IPS-20b (cell line): ENCODE data around the gene PTPRZ1.

Experiments
- H3K27ac ChIP-seq: one replicate; pipeline ENCODE4 v1.5.1; 2013; ENCODE audit warnings: low read length
- H3K27me3 ChIP-seq: 2 replicates; pipeline ENCODE4 v1.6.1; 2013; ENCODE audit warnings: mild to moderate bottlenecking, low read length, inconsistent platforms; ENCODE audit not compliant: insufficient read depth
- H3K36me3 ChIP-seq: 2 replicates; pipeline ENCODE4 v1.6.1; 2013; ENCODE audit warnings: low read depth, mild to moderate bottlenecking, inconsistent platforms, low read length, moderate library complexity; ENCODE audit not compliant: insufficient read depth
- H3K4me1 ChIP-seq: 2 replicates; pipeline ENCODE4 v1.6.1; 2013; ENCODE audit warnings: mild to moderate bottlenecking, control low read depth, inconsistent platforms, low read length, moderate library complexity; ENCODE audit not compliant: insufficient read depth
- H3K4me3 ChIP-seq: 2 replicates; pipeline ENCODE4 v1.5.1; 2013; ENCODE audit warnings: mild to moderate bottlenecking, low read length, inconsistent platforms
- H3K9ac ChIP-seq: 2 replicates; pipeline ENCODE4 v1.6.1; 2013; ENCODE audit warnings: low read depth, mild to moderate bottlenecking, inconsistent platforms, low read length, moderate library complexity
- H3K9me3 ChIP-seq: 2 replicates; pipeline ENCODE4 v1.6.1; 2013; ENCODE audit warnings: mild to moderate bottlenecking, low read depth, low read length, inconsistent platforms; ENCODE audit not compliant: insufficient read depth

The PTPRZ1 gene

DNA sequence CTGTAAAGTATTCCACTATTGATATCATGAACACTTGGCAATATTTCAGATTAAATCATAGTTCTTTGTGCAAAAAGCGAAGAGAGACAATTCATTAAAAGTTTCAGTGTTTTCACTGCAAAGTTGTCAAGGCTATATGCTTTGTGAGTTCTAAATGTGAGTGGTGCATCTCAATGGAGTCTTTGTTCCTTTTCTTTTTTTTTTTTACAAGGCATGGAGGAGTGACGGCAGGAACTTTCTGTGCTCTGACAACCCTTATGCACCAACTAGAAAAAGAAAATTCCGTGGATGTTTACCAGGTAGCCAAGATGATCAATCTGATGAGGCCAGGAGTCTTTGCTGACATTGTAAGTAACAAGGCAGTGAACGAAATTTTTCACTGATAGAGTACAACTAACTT is 186.6 kb downstream of the PTPRZ1 start:
- Histone ChIP-seq H3K9me3 (no peaks in the 10 kb centered on the region), H3K27me3 (no peaks in the 10 kb centered on the region), H3K4me1 (peaks cover 17% of the 10 kb centered on the region; the same call in 1 of the 2 replicates), H3K36me3 (peaks cover 86% of the 10 kb centered on the region), H3K9ac (no peak overlapping the region), H3K27ac (no peak overlapping the region), H3K4me3 (no peak overlapping the region)

DNA sequence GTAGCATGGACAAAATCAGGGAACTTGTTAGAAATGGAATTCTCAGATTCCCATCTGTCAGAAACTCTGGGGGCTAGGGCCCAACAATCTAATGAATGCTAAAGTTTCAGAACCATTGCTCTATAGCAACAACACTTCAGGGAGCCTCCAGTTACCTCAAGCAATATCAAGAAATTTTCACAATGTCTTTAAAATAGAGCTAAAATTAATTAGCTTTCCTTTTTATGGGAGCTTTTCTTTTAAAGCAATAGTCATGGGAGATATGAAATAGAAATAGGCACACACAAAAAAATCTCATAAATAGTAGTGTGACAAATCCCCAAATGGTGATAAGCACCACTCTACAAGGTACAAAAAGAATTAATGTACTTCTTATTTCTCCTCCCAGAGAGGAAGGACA is 190.2 kb downstream of the PTPRZ1 start:
- no peaks in the 10 kb centered on the region for H3K27me3 ChIP-seq
- no peak overlapping the region for H3K27ac ChIP-seq
- H3K4me3 ChIP-seq = no peak overlapping the region
- peaks cover 12% of the 10 kb centered on the region; the same call in 1 of the 2 replicates for H3K4me1 ChIP-seq
- no peaks in the 10 kb centered on the region for H3K9me3 ChIP-seq
- peaks cover 58% of the 10 kb centered on the region for H3K36me3 ChIP-seq
- no peak overlapping the region for H3K9ac ChIP-seq

DNA sequence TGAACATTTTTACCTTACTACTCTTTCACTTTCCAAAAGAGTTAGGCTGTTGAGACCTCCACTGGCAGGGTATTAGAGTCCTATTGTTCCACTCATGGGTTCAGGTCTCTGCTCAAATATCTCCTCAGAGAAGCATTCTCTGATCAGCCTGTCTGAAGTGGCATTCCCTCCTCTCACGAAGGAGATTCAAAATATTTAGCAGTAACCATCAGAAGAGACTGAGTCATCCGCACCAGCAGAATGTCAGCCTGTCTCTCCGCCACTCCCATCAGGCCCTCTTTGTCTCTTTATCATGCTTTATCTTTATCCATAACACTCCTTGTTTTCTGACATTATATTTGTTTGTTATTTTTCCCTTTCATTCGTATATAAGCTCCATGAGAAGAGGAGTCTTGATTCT is 192.0 kb downstream of the PTPRZ1 start:
- H3K27ac ChIP-seq = no peak overlapping the region
- peaks cover 40% of the 10 kb centered on the region for H3K36me3 ChIP-seq
- H3K9me3 ChIP-seq = no peaks in the 10 kb centered on the region
- H3K9ac ChIP-seq = no peak overlapping the region
- H3K27me3 ChIP-seq = no peaks in the 10 kb centered on the region
- H3K4me1 ChIP-seq = no peaks in the 10 kb centered on the region
- H3K4me3 ChIP-seq = no peak overlapping the region

DNA sequence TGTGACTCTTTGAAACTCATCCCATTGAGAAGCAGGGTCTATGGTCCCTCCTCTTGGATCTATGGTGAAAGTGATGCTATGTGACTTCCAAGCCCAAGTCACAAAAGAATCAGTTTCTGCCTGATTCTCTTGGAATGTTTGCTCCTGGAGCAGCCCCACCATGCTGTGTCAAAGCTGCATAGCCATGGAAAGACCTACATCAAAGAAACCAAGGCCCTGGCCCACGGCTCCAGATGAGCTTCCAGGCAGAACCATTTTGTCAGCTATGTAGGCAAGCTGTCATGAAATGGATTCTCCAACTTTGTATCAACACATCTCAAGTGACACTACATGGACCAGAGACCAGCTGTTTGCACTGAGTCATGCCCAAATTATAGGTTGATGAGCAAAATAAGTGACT is 194.1 kb downstream of the PTPRZ1 start:
- H3K27me3 ChIP-seq = no peaks in the 10 kb centered on the region
- H3K4me1 ChIP-seq = no peaks in the 10 kb centered on the region
- H3K27ac ChIP-seq = no peak overlapping the region
- no peaks in the 10 kb centered on the region for H3K9me3 ChIP-seq
- peaks cover 19% of the 10 kb centered on the region; the same call in 1 of the 2 replicates for H3K36me3 ChIP-seq
- no peak overlapping the region for H3K4me3 ChIP-seq
- H3K9ac ChIP-seq = no peak overlapping the region

DNA sequence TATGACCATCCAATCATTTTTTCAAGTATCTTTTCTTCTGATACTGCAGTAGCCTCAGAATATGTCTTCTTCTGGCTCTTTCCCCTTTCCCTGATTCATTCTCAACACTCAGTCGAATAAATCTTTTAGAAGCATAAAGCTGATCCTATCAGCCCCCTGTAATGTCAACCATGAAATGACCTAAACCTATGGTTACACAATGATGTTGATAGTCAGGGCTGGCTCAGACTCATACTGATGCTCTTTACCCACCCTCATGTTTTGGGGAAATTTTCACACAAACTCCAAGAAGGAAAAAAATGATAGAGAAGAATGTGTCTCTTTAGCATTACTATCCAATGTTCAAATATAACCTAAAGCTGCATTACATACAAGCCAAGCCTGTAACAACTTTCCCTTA is 195.1 kb downstream of the PTPRZ1 start:
- Histone ChIP-seq H3K4me3 (no peak overlapping the region), H3K9me3 (no peaks in the 10 kb centered on the region), H3K27ac (no peak overlapping the region), H3K9ac (no peak overlapping the region), H3K36me3 (peaks cover 9% of the 10 kb centered on the region; the same call in 1 of the 2 replicates), H3K4me1 (no peaks in the 10 kb centered on the region), H3K27me3 (no peaks in the 10 kb centered on the region)

DNA sequence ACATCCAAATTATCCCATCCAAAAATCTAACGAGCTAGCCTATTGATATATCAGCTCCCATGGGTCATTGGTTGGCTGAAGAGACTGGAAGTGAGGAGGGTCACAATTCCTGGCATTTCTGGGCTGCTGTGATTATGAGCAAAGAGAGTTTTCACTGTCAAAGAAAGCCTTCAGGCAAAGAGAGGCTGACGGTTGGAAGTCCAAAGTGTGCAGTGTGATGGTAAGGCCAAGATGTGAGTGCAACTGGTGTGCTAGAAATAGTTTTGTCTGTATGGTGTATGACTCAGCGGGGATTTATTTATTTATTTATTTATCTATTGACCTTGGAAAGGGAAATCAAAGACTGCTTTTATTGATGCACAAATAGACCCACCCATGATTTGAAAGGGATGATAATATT is 196.0 kb downstream of the PTPRZ1 start:
- H3K9me3 ChIP-seq = no peaks in the 10 kb centered on the region
- H3K9ac ChIP-seq = no peak overlapping the region
- H3K27ac ChIP-seq = no peak overlapping the region
- peaks cover 9% of the 10 kb centered on the region for H3K36me3 ChIP-seq
- no peaks in the 10 kb centered on the region for H3K4me1 ChIP-seq
- no peak overlapping the region for H3K4me3 ChIP-seq
- H3K27me3 ChIP-seq = no peaks in the 10 kb centered on the region

DNA sequence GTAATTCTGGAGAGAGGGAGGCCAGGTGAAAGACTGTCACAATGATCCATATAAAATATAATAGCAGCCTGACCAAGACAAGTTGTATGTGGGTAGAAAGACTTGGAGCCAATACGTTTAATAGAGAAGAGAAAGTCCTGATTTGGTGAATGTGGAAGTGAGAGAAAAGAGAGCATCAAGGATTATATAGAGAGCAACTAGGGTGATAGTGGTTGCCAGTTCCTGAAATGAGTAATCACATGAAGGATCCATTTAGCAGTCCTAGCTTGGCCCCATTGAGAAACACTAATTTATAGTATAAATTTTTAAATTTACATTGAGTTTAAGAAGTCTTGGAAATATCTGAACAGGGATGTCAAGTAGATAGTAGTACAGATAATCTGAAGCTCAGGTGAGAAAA is 197.1 kb downstream of the PTPRZ1 start:
- Histone ChIP-seq H3K27ac (no peak overlapping the region), H3K27me3 (no peaks in the 10 kb centered on the region), H3K36me3 (peaks cover 17% of the 10 kb centered on the region), H3K4me1 (no peaks in the 10 kb centered on the region), H3K9me3 (no peaks in the 10 kb centered on the region), H3K9ac (no peak overlapping the region), H3K4me3 (no peak overlapping the region)

DNA sequence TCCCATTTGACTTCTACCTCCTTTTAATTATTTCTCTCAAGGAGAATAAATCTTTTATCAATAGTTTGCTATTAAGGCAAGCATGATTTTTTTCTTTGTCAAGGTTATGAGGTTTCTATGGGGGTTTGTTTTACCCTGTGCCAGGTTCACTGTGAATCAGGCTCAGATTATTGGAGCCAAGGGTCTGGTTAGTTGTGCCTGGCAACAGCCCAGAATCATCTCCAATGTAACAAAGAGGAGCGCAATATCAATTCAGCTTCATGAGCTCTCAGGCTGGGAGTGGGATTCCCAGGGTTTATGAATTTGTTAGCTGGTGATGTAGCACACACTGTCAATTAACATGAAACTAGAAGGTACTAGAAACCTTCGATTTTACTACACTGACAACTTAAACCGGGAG is 197.9 kb downstream of the PTPRZ1 start:
- no peaks in the 10 kb centered on the region for H3K4me1 ChIP-seq
- peaks cover 25% of the 10 kb centered on the region for H3K36me3 ChIP-seq
- H3K9me3 ChIP-seq = no peaks in the 10 kb centered on the region
- no peaks in the 10 kb centered on the region for H3K27me3 ChIP-seq
- H3K27ac ChIP-seq = no peak overlapping the region
- H3K4me3 ChIP-seq = no peak overlapping the region
- no peak overlapping the region for H3K9ac ChIP-seq

DNA sequence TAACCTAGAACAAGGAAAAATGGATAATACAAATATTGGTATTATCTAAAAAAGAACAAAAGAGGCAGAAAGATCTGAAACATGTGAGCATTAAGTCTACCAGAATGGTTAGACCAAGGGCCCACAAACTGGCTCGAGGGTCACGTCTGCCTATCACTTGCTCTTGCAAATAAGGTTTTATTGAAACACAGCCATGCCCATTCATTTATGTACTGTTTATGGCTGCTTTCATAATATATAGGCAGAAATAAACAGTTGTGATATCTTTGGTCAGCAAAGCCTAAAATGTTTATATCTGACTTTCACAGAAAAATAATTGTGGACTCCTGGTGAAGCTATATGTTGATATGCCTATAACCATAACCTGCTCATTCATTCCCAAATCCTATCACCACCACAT is 199.3 kb downstream of the PTPRZ1 start:
- Histone ChIP-seq H3K4me3 (no peak overlapping the region), H3K36me3 (peaks cover 39% of the 10 kb centered on the region), H3K27ac (no peak overlapping the region), H3K9ac (no peak overlapping the region), H3K4me1 (peaks cover 4% of the 10 kb centered on the region; the same call in 1 of the 2 replicates), H3K9me3 (no peaks in the 10 kb centered on the region), H3K27me3 (no peaks in the 10 kb centered on the region)

DNA sequence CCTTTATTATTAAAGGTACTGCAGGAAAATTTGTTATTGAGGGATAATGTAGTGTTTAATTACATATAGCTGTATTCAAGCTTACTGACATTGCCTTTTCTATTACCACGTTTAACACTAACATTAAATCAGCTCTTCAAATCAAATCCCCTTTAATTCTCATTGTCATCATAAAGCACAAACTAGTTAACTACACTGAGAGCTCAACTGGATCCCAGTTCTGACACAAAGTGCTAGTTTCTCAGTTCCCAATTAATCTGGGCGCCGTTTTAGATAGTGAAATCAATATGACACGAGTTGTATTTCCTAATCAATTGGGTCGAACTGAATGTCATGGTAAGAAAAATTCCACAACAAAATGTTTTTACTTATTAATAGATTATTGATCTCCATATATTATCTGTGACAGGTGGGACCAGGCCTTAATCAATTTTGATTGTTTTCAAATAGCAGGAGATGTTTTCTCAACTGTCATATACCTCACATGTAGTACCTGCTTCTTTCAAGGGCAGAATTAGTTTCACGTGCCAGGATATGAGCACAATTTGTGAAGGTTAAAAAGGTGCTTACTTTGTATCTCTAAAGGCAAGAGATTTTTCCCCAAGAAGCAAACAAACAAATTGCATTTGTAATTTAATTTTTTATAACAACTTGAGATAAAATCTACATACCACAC is 200.1 kb downstream of the PTPRZ1 start:
- Histone ChIP-seq H3K9me3 (no peaks in the 10 kb centered on the region), H3K4me1 (peaks cover 4% of the 10 kb centered on the region; the same call in 1 of the 2 replicates), H3K9ac (no peak overlapping the region), H3K27ac (no peak overlapping the region), H3K36me3 (peaks cover 47% of the 10 kb centered on the region), H3K27me3 (no peaks in the 10 kb centered on the region), H3K4me3 (no peak overlapping the region)

DNA sequence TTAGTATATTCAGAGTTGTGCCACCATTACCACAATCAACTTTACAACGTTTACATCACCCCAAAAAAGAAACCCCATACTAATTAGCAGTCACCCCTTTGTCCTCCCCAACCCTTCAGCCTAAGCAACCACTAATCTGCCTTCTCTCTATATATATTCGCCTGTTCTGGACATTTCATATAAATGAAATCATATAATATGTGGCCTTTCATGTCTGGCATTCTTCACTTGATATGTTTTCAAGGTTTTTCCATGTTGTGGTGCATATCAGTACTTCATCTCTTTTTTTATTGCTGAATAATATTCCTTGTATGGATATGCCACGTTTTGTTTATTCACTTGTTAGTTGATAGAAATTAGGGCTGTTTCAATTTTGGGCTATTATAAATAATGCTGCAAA is 200.7 kb downstream of the PTPRZ1 start:
- peaks cover 4% of the 10 kb centered on the region; the same call in 1 of the 2 replicates for H3K4me1 ChIP-seq
- no peak overlapping the region for H3K9ac ChIP-seq
- H3K36me3 ChIP-seq = peaks cover 53% of the 10 kb centered on the region
- H3K4me3 ChIP-seq = no peak overlapping the region
- no peaks in the 10 kb centered on the region for H3K9me3 ChIP-seq
- no peak overlapping the region for H3K27ac ChIP-seq
- H3K27me3 ChIP-seq = no peaks in the 10 kb centered on the region

DNA sequence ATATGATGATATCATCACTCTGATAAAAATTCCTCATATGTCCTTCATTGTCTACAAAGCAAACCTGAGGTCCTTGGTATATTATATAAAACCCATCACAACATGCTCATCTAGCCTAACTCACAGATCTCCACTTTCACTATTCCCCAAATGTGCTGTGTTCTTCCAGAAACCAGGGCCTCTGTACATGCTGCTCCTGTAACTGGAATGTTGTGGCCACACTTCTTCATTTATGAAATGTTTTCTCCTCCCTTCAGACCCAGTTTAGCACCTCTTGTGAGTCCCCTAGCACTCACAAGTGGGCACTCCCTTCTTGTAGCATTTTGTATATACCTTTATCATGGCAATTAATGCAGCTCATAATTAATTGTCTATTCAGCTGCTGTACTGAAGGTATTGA is 209.2 kb downstream of the PTPRZ1 start:
- peaks cover 99% of the 10 kb centered on the region for H3K36me3 ChIP-seq
- H3K4me1 ChIP-seq = peaks cover 12% of the 10 kb centered on the region; the same call in 1 of the 2 replicates
- no peaks in the 10 kb centered on the region for H3K9me3 ChIP-seq
- H3K4me3 ChIP-seq = no peak overlapping the region
- no peak overlapping the region for H3K27ac ChIP-seq
- H3K27me3 ChIP-seq = no peaks in the 10 kb centered on the region
- no peak overlapping the region for H3K9ac ChIP-seq
